C4-2B (cell line): ENCODE results near the gene VAV3.
"Not testable (repeated sequence)": the region's sequence is repeated elsewhere in the genome, so short reads cannot be mapped to it uniquely, and the experiment has no call there.

Source experiments
- H3K27ac ChIP-seq: fragments of 450-650 bp; 2 replicates; pipeline ENCODE4 v1.5.1; 2017
- ZFX ChIP-seq: fragments of 450-650 bp; IDR thresholded peaks from 2 replicates; pipeline ENCODE4 v1.6.1; 2017
- TF ChIP-seq, protein P1 (sequence below): fragments of 450-650 bp; conservative IDR thresholded peaks from 2 replicates; pipeline ENCODE4 v1.5.1; 2017; ENCODE audit warnings: mild to moderate bottlenecking

VAV3 gene

DNA sequence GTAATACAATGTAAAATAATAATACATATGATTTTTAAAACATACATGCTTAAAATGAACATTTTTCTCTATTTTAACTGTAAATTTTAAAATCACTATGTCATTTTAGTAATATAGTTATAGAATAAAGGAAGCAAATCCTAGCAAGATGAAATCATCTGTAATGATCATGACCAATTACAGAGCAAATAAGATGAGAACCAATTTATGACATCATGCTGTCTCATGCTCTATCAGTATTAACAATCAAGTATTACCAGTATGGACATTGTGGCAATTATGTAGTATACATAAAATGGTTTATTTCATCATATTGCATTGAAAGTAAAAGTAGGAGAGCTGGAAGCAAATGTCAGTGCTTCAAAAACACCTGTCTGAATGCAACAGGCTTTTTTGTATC is 255.0 kb downstream of the VAV3 start:
- TF ChIP-seq, protein P1, sequence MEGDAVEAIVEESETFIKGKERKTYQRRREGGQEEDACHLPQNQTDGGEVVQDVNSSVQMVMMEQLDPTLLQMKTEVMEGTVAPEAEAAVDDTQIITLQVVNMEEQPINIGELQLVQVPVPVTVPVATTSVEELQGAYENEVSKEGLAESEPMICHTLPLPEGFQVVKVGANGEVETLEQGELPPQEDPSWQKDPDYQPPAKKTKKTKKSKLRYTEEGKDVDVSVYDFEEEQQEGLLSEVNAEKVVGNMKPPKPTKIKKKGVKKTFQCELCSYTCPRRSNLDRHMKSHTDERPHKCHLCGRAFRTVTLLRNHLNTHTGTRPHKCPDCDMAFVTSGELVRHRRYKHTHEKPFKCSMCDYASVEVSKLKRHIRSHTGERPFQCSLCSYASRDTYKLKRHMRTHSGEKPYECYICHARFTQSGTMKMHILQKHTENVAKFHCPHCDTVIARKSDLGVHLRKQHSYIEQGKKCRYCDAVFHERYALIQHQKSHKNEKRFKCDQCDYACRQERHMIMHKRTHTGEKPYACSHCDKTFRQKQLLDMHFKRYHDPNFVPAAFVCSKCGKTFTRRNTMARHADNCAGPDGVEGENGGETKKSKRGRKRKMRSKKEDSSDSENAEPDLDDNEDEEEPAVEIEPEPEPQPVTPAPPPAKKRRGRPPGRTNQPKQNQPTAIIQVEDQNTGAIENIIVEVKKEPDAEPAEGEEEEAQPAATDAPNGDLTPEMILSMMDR, result no peak
- no peak for TF ChIP-seq ZFX
- H3K27ac ChIP-seq, result no peak overlapping the region

DNA sequence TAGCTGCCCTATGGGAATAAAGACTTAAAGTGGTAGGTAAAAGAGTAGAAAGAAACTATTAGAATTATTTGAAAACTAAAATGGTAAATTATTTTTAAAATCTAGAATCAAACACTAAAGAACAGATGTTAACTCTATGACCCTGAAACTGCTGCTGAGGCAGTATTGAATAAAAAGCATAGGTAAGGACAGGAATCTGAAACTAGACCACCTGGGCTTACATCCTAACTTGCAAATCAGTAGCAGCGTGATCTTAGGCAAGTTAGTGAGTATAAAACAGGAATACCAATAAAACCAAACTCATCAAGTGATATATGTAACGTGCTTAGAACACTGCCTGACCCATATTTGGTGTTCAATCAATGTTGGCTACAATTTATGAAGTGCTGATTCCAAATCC is 257.9 kb downstream of the VAV3 start:
- TF ChIP-seq, protein P1, result no peak
- TF ChIP-seq ZFX, result no peak
- no peak overlapping the region for H3K27ac ChIP-seq

DNA sequence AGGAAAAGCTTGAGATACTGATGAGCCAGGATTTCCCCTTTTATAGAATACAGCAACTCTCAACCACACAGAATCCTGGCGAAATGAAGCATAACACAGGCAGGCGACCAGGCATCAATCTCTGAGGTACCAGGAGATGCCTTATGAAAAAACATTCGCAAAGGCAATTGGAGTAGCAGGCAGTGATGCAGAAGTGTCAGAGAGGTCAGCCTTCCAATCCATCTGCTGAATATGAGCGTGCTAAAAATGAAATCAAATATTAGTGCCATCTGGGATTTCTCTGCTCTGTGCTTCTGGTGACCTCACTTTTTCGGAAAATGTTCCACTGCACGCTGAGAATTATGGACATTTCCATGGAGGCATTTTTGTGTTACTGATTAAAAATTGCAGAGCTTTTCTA is 258.8 kb downstream of the VAV3 start:
- H3K27ac ChIP-seq, result no peak overlapping the region
- TF ChIP-seq, protein P1, result no peak
- no peak for TF ChIP-seq ZFX

DNA sequence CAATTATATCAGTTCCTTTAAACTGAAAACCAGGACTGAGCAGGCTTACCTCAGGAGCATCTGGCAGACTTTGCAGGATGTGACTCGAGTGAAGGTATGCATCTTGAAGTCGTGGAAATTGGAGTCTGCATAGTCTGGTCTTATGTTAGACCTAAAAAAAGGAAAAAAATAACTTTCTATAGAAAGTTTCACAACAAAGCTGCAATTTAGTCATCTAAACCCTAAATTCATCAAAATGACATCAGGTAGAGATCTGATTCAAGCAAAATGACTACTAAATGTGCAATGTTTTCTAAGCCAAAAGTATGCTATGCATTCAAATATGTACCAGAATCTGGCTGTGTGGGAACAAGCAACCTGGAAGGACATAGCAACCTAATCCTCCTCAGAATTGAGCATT is 260.1 kb downstream of the VAV3 start:
- TF ChIP-seq, protein P1, result no peak
- no peak for TF ChIP-seq ZFX
- no peak overlapping the region; the same call in 1 of the 2 replicates for H3K27ac ChIP-seq

DNA sequence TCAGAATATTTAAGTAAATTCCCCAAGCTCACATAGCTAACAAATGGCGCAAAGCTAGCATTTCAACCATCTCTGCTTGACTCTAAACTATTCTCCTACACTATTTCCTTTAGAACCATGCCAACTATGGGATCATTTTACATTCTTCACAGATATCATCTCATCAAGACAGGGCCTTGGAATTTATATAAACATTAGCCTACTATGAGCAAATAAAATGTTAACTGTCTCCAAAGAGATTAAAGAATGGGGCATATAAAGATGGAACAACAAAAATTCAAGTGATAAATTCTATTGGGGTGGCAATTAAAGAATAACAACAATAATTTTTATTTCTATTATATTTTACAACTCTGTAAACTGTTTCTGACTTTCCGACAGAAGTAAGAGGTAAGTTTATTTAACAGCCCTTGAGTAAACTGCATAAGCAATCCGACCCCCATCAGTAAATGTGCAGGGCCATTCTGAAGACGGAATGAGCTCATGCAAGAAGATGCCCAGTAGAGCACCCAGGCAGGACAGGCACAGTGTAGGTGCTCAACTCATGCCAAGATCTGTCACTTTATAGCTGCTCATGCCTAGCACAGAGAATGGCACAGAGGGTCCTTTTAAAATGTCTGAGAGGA is 261.9 kb downstream of the VAV3 start:
- no peak for TF ChIP-seq ZFX
- TF ChIP-seq, protein P1, result no peak
- H3K27ac ChIP-seq, result peak overlapping the region; percentile 79

DNA sequence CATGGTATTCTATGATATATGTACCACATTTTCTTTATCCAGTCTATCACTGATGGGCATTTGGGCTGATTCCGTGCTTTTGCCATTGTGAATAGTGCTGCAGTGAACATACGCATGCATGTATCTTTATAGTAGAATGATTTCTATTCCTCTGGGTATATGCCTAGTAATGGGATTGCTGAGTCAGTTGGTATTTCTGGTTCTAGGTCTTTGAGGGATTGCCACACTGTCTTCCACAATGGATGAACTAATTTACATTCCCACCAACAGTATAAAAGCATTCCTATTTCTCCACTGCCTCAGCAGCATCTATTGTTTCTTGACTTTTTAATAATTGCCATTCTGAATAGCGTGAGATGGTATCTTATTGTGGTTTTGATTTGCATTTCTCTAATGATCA is 264.3 kb downstream of the VAV3 start:
- not testable (repeated sequence) for H3K27ac ChIP-seq

DNA sequence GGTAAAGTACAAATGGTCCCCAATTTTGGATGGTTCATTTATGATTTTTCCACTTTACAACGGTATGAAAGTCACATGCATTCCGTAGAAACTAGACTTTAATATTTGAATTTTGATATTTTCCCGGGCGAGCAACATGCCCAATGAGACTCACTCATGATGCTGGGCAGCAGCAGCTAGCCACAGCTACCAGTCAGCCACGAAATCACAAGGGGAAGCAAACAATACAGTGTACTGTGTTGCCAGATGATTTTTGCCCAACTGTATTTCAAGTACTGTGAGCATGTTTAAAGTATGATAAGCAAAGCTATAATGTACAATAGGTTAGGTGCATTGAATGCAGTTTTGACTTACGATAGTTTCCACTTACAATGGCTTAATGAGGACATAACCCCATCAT is 266.8 kb downstream of the VAV3 start:
- no peak for TF ChIP-seq ZFX
- TF ChIP-seq, protein P1, result no peak
- H3K27ac ChIP-seq, result no peak overlapping the region

DNA sequence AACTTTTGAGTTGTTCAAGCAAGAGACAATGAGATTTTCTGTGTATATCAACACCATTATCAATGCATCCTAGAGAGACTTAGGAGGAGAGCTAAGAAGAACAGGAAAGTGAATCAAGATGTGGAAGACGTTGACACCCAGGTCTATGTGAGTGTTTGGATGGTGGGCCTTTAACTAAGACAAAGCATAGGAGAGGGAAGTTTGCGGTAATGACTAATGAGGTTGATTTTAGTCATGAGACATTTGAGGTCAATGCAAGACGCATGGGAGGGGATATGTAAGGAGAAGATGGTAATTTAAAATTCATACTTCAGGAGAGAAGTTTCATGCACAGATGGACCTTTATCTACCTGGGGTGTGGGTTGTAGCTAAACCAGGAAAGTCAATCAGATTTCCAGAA is 269.6 kb downstream of the VAV3 start:
- TF ChIP-seq, protein P1, result no peak
- no peak for TF ChIP-seq ZFX
- H3K27ac ChIP-seq, result no peak overlapping the region
